GM18511 (cell line): ENCODE data around the gene TRPC4AP.
A peak's percentile ranks its signal among the peaks of the same experiment; 100 is the strongest.

Source experiments
- ATAC-seq: cut with Tn5 transposase; IDR thresholded peaks from one replicate; pipeline ENCODE4 v1.9.1; 2021; ENCODE audit warnings: mild to moderate bottlenecking, moderate library complexity; ENCODE audit not compliant: unreplicated experiment

Gene TRPC4AP

DNA sequence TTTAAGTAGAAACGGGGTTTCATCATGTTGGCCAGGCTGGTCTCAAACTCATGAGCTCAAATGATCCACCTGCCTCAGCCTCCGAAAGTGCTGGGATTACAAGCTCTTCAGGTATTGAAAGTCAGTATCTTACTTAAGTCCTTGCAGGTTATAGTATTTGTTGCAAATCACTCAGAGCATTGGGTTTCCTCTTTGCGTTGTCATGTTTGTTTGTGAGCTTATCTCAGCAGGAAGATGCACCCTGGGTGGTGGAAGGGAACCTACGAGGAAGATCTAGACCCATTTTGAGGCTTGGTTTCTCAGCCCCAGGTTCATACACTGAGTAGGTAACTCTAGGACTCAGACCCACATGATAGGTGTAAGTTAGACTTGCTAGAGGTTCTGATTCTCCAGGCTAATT lies 118.4 kb downstream of the TRPC4AP start:
- ATAC-seq = no peak

- no peak for ATAC-seq
Observed at GRCh38 chr20:34971561-34972235, 120.9 kb downstream of the TRPC4AP start.

GRCh38 chr20:34970846-34971560 lies 121.6 kb downstream of the TRPC4AP start:
- ATAC-seq = no peak

DNA sequence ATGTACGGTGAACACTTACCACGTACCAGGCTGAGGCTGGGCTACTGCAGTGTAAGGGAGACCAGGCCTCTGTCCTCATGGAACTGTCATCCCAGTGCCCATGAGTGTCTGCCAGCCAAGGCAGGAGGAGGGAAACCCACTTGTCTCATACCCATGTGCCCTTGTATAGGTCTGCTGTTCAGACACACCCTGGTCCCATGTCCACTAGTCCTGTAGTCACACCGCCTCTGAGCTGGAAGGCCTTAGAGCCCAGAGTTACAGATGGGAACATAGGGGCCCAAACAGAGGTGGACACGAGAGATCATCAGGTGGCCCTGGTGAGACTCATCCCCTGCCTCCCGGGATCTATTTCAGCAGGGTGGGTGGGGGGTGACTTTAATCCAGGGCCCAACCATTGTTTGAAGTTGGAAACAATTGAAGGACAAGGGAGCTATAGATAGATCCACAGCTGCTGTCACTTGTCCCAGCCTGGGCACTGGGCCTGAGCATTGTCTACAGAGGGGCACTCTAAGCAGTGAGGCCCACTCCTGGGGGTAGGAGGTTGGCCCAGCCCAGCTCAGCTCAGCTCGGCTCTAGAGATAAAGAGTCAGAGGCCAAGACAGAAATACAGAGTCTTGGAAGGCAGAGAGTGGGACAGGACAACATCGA lies 122.3 kb downstream of the TRPC4AP start:
- no peak for ATAC-seq

DNA sequence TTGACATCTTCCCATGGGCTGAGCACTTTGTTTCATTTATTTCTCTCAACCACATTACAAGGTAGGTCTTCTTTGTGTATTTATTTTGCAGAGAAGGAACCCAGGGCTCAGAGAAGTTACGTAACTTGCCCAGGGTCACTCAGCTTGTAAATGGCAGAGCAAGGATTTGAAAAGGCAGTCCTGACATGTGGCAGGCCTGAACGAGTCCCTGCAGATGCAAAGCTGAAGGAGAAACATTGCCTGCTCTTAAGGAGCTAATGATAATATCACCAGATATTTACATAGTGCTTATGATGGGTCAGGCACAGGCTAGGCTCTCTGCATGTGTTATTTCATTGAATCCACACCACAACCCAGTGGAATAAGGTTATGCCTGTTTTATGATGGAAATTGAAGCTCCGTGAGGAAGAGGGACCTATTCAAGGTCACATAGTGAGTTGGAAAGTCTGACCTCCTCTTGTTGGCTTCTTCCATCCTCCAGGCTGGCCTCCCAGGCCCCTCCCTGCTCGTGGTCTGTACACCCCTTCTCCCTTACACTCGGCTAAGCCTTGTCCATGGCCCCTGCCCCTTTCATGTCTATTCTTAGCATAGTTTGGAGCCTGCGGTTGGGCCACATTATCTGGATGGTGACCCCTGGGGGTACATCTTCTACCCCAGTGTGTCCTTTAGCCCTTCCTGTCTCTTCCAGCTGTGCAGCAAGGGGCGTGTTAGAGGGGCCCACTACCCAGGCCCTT lies 124.4 kb downstream of the TRPC4AP start:
- no peak for ATAC-seq

DNA sequence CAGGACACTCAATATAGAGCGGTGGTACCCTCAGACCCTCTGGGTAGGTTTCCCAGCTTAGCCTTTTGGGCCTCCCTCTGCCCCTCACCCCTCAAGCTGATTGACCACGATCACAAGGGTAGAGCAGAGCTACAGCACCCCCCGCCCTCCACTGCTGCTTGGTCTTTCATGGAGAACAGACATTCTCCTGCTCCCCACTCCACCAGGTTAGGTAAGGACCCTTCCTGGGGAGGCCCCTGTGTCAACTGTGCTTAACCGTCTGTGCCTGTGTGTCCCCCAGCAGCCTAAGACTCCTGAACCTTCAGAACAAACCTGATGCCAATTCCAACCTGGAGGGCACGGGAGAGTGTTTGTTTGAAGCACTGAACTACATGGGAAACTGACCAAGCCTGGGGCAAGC lies 125.2 kb downstream of the TRPC4AP start:
- no peak for ATAC-seq

GRCh38 chr20:34965051-34965450 lies 127.6 kb downstream of the TRPC4AP start:
- ATAC-seq = no peak

DNA sequence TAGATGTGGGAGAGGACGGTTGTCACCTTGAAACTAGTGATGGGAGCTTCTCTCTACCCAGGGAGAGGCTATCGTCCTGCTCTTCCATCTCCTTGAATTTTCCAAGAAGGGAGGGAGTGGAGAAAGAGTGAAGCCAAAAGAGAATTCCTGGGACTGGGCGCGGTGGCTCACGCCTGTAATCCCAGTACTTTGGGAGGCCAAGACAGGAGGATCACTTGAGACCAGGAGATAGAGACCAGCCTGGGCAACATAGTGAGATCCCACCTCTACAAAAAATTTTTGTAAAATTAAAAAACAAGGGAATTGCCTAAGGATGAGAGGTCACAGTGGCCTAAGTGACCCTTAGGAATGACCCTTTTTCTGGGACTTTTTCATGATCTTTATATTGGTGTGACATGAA lies 128.1 kb downstream of the TRPC4AP start:
- no peak for ATAC-seq

GRCh38 chr20:34956751-34957472 lies 135.7 kb downstream of the TRPC4AP start:
- no peak for ATAC-seq

DNA sequence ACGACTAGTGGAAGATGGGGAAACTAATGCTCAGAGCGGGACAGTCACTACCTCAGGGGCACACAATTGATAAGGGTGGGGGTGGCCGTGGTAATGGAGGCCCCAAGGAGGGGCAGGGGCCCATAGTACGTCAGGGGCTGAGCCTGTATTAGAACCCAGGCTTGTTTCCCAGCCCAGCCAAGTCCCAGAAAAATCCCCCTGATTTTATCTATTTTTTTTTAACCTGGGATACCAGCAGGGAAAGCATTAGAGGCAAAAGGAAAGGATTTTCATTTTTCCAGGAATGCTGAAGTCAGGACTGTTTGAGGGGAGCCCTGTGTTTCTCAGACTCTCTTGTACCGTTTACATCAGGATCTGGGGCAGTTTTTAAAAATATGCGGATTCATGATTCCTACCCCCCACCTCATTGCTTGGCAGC lies 136.6 kb downstream of the TRPC4AP start:
- no peak for ATAC-seq

DNA sequence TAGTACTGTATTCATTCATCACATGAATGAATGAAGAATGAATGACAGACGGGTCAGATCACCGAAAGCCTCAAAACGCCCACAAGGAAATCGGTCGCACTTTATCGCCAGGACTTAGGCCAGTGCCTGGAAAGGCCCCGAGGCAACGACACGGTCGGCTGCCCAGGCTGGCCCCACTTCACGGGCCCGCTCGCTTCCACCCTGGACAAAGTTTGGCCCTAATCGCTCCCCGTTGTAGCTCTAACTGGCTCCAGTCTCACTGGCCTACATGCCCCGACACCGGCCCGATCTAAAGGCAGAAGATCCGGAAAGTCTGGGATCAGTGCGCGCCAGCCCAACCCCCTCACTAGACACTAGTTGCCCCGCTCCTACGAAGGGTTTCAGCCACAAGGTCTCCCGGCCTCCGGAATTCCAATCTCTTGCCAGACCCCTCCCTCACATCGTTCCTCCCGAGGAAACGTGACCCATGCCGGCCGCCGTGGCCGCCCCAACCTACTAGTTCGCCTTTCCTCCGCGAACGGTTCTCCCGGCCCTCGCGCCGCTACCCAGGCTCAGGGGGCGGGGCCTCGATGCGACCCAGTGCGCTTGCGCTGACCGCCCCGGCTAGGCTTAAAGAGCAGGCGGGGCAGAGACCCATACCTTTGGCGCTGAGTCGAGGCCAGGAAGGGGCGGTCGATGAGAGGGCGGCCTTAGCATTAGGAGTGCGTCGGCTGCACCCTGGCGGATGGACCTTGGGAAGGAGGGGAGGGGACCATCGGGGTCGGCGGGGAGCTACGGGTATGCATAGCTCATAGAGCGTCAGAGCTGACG lies 137.2 kb downstream of the TRPC4AP start, which contains the start of the genes GSS and MYH7B:
Gene GSS, minus strand, starts transcription at position 576 of the 810 bp plus-strand sequence. CDS start 3,954 bp downstream, outside the sequence.
Gene MYH7B, plus strand, starts transcription at position 638 of the 810 bp plus-strand sequence. CDS start 22,138 bp downstream, outside the sequence.
- peak; percentile 94 for ATAC-seq

DNA sequence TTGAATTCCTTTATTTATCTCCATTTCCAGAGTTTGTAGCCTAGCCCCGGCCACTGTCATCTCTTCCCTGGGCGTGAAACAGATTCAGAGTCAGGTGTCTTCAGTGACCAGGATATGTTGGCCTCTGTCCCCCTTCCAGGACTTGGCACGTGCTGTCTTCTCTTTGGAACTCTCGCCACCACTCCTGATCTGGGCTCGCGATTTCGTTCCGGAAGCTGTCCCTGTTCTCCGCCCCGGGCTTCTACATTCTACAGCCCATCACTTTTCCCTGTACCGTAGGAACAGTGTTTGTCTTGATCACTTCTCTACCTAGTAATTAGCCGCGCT lies 137.7 kb downstream of the TRPC4AP start:
- ATAC-seq = no peak

DNA sequence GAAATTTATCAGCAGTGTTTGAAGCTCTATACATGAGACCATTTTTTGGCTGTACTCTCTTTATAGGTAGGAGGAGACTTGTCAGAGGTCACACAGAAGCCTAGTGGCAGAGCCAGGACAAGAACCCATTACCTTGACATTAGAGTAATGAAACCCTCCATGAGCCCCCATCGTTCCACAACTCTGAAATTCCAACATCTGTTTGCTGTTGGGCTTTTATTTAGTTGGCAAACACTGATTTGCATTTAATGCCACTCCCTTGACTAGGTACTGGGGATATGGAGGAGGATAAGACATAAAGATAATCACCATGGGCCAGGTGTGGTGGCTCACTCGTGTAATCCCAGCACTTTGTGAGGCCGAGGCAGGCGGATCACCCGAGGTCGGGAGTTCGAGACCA lies 138.6 kb downstream of the TRPC4AP start:
- no peak for ATAC-seq

DNA sequence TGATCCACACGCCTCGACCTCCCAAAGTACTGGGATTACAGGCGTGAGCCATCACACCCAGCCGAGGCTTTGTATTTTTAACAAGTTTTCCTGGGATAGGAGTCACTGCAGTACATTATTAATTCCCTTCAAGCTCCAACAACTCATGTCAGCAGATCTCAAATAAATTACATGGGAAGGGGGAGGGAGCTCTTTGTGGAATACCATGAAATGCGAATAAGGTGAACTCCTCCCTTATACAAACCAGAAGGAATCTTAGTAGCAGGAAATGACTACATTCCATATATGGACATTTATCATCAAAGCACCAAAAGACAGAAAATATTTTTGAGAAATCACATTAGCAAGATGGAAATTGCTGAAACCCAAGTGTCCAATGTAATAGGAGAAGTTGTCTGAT lies 139.9 kb downstream of the TRPC4AP start:
- ATAC-seq = no peak
